ENCODE results near the gene ALDH18A1. TPM values are rescaled to one million over a fixed set of nuclear protein-coding genes. Genes with fewer than 3 reads are reported as not detected.

ALDH18A1 gene
- total RNA-seq, 4 donors from 2014 or later = 23.5 to 35.2 (median 28.8) TPM

DNA sequence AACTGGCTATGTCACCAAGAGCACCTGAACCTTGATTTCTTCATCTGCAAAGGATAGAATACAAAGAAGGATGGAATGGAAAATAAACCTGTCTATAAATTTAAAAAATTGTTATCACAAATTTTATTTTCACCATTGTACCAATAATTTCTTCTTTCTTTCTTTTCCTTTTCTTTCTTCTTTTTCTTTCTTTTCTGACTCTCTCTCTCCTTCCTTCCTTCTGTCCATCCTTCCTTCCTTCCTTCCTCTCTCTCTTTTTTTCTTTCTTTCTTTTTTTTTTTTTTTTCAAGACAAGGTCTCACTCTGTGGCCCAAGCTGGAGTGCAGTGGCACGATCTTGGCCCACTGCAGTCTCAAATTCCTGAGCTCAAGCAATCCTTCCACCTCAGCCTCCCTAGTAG is 58.7 kb downstream of the ALDH18A1 start:
- TF ChIP-seq, protein P1, sequence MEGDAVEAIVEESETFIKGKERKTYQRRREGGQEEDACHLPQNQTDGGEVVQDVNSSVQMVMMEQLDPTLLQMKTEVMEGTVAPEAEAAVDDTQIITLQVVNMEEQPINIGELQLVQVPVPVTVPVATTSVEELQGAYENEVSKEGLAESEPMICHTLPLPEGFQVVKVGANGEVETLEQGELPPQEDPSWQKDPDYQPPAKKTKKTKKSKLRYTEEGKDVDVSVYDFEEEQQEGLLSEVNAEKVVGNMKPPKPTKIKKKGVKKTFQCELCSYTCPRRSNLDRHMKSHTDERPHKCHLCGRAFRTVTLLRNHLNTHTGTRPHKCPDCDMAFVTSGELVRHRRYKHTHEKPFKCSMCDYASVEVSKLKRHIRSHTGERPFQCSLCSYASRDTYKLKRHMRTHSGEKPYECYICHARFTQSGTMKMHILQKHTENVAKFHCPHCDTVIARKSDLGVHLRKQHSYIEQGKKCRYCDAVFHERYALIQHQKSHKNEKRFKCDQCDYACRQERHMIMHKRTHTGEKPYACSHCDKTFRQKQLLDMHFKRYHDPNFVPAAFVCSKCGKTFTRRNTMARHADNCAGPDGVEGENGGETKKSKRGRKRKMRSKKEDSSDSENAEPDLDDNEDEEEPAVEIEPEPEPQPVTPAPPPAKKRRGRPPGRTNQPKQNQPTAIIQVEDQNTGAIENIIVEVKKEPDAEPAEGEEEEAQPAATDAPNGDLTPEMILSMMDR (IDR thresholded peaks at IDR 0.05) = no peak
- ATAC-seq (ENCODE audit: low FRiP score) = no peak
- DNase-seq (ENCODE audit: low spot score) = no peak

DNA sequence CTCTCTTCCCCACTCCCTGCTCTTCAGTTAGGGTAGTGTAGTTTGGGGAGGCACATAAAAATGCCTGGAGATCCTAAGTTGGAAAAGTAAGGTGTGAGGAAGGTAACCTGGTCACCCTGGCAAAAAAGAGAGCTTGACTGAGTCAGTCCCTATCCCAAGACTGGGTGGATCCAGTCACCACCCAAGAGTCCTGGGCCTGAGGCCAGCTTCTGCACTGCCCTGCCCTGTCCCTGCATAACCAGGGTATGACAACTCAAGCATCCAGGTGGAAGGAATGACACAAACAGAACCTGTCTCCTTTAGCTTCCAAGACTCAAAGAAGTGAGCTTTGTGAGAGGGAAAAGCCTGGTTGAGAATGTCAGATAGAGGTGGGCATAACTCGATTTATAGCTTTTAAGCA is 68.5 kb downstream of the ALDH18A1 start:
- DNase-seq (ENCODE audit: low spot score) (no peak), ATAC-seq (ENCODE audit: low FRiP score) (no peak)
- TF ChIP-seq, protein P1 (IDR thresholded peaks at IDR 0.05) = no peak

DNA sequence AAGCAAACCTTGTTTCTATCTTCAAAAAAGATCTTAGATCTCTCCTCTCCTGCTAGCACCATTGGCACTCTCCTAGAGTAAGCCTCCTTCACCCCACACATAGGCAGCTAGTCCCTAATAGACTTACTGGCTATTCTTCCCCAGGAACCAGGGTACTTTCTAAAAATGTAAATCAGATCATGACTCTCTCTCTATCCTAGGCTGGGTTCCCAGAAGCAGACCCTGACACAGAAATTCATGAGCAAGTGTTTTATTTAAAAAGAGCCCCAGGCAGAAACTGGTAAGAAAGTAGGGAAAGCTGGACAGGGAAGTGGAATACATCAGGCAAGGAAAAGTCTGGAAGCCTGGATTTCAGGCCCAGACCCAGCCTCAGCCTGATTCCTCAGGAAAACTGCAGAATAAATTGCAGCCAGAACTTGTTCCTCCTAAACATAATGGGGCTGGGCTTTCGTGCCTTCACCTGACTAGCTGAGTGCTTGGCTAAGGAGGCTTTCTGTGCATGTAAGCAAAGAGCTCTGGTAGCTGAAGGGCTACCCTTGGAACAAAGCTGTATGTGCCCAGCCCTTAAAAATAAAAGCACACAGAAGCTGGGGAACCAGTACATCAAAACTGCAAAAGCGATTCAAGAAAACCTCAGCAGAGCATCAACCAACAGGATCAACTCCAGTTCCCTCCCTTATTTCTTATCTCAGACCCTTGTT is 76.5 kb downstream of the ALDH18A1 start:
- no peak for DNase-seq (ENCODE audit: low spot score)
- ATAC-seq (ENCODE audit: low FRiP score) = no peak
- TF ChIP-seq, protein P1 (IDR thresholded peaks at IDR 0.05) = no peak

DNA sequence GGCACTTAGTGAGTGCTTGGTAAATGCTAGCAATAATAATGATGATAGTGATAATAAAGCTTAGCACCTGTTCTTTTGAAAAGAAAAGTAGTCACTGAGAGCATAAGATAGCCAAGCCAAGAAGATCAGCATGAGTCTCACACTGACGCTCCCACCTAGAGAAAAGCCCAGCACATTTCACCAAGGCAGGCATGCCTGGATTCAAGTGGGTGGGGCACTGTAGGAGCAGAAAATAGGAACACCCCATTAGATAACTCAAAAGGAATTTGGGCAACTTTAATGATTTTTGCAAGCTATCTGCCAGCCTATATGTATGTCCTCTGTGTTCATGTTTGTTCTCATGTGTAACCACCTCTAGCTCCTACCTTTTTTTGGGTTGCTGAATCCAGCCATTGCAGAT is 77.2 kb downstream of the ALDH18A1 start:
- ATAC-seq (ENCODE audit: low FRiP score) = no peak
- TF ChIP-seq, protein P1 (IDR thresholded peaks at IDR 0.05) = no peak
- no peak for DNase-seq (ENCODE audit: low spot score)

DNA sequence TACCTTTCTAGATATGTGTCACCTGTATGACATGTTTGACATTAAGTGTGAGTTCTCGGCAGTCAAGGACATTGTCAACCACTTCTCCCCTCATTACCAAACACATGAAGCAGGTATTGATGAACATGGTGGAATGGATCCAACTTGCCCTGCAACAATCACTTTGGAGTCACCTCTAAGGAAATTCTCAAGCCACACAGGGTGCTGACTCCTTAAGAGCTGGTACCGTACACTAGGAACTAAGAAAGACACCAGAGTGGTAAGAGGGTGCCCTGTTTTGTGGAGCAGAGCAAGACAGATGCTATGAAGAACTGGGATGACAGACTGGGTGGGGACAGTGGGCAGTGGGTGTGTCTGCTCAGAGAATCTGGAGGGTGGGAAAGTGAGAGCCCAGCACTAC is 77.9 kb downstream of the ALDH18A1 start:
- no peak for DNase-seq (ENCODE audit: low spot score)
- no peak for ATAC-seq (ENCODE audit: low FRiP score)
- TF ChIP-seq, protein P1 (IDR thresholded peaks at IDR 0.05) = no peak

DNA sequence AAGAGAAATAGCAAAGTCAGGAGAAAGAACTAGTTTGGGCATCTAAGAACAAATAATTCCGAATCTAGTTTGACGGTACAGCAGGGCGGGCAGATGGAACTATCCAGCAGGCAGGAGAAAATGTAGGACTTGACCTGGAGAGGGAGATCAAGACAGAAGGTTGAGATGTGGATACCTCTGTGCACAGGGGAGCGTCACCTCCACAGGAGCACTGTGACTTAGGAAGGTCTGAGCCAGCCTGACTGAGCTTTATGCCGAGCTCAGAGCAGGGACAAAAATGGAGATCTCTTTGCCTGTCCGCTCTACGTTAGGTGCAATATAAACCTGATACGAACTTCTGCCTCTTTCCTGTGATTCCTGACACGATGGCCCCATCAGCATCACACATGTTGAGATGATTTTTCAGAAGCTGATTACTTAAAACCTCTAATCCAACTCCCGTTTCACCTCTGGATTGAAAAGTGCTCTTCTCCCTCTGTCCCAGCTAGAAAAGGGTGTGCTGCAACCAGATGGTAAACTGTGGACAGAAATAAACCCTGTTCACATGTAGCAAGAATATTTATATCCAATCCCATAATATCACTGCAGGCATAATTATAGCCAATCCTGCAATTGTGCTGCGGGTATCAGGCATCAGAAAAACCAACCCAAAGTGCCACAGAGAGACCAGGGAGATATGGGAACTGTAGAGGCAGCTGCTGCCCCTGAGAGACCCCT is 81.7 kb downstream of the ALDH18A1 start:
- DNase-seq (ENCODE audit: low spot score) (no peak), ATAC-seq (ENCODE audit: low FRiP score) (no peak)
- TF ChIP-seq, protein P1 (IDR thresholded peaks at IDR 0.05) = no peak

Measured in omental fat pad (tissue), 4 donors.